Hematopoietic multipotent progenitor cell treated with erythropoietin and hydrocortisone succinate and interleukin-3 and kit ligand, for 17 days (in vitro differentiated cells): Measurements from ENCODE around the gene CPA4.

Experiments
- DNase-seq: peaks from one replicate; pipeline ENCODE4 v3.0.0-alpha.2; 2015; ENCODE audit warnings: low spot score

Gene CPA4

GRCh38 chr7:130365511-130366441, 72.8 kb downstream of the CPA4 start:
- DNase-seq, result no peak

- no peak for DNase-seq
Observed at GRCh38 chr7:130366564-130366963, 73.6 kb downstream of the CPA4 start.

GRCh38 chr7:130367088-130367755, 74.3 kb downstream of the CPA4 start:
- no peak for DNase-seq

DNA sequence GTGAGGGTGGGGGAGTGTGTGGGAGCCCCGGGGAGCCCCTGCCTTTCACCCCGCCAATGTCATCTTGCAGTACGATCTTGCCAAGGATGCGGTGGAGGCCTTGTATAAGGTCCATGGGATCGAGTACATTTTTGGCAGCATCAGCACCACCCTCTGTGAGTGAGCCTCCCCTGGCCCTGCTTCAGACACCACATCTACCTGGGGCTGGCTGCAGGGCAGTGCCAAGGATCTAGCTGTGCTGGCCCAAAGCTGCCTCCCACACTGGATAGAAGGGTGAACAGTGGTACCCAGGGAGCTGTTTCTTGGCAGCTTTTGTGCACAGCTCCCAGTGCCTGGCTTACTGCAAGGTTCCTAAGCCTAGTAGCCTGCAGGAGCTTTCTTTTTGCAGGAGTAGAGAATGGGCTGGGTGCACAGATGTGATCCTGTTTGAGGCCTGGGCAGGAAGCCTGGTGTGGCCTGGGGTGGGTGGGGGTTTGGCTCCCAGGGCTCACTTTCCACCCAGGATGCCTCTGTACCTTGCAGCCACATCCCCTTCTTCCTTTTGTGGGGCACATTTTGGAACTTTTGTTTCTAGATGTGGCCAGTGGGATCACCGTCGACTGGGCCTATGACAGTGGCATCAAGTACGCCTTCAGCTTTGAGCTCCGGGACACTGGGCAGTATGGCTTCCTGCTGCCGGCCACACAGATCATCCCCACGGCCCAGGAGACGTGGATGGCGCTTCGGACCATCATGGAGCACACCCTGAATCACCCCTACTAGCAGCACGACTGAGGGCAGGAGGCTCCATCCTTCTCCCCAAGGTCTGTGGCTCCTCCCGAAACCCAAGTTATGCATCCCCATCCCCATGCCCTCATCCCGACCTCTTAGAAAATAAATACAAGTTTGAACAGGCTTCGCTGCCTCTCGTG, 75.1 kb downstream of the CPA4 start:
- DNase-seq, result no peak

DNA sequence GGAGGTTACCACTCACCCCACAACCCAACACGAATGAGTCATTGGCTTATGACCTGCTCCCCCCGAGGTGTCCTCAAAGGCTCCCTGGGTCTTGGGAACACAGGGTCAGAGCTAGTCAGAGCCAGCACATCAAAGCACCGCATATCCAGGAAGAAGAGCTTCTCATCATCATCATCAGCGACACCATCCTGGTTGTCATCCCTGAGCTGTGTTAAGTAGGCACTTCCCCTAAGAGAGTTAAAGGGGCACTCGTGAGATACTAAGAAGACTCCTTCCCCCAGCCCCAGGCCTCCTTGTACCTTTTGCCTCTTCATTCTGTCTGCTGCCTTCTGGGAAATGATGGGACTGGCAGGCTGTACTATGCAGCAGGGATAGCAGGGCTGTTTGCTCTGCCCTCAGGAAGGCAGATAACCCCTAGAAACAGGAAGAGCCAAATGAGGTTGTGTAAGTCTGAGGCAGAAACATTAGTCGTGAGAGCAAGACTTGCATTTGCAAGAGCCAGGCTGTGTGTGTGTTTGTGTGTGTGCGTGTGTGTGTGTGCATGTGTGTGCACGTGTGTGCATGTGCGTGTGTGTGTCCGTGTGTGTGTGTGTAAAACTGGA, 76.2 kb downstream of the CPA4 start:
- DNase-seq, result no peak

GRCh38 chr7:130369831-130370550, 77.0 kb downstream of the CPA4 start:
- DNase-seq, result no peak

DNA sequence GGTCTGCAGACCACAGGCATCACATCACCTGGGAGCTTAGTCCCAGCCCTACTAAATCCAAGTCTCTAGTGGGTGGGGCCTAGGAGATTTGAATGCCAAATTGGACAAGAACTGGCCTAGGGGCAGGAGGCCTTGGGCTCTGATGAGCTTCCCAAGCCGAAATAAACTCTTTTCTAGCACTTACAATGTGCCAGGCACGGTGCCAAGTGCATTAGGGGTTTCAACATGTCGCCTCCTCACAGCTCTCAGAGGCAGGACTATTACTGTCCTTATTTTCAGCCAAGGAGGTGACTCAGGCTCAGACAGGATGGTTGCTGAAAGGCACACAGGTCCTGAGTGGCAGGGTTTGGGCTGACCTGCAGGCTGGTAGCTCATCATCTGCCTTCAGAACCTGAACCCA, 78.1 kb downstream of the CPA4 start:
- DNase-seq, result no peak

- no peak for DNase-seq
Observed at GRCh38 chr7:130372402-130373165, 79.6 kb downstream of the CPA4 start.
